ENCODE data around the gene TEAD1. TPM values are rescaled to one million over a fixed set of nuclear protein-coding genes. Genes with fewer than 3 reads are reported as not detected.

The TEAD1 gene
- total RNA-seq, 3 donors from 2014 or later: 0.79 to 1.4 (median 0.90) TPM

- no peak for DNase-seq
- ATAC-seq: no peak
- H3K4me1 Mint-ChIP-seq (ENCODE audit: low read depth): no peaks in the 10 kb centered on the region
- peaks cover 7% of the 10 kb centered on the region for H3K27me3 Mint-ChIP-seq (ENCODE audit: low read depth)
- H3K4me3 Mint-ChIP-seq: no peak overlapping the region
- H3K36me3 Mint-ChIP-seq (ENCODE audit: insufficient read depth): no peaks in the 10 kb centered on the region
- peaks cover under 1% of the 10 kb centered on the region for H3K9me3 Mint-ChIP-seq
These were observed 61.0 kb downstream of the TEAD1 start for GRCh38 chr11:12735262-12735661.

- no peaks in the 10 kb centered on the region for H3K4me1 Mint-ChIP-seq (ENCODE audit: low read depth)
- no peak for ATAC-seq
- peaks cover 4% of the 10 kb centered on the region for H3K9me3 Mint-ChIP-seq
- no peaks in the 10 kb centered on the region for H3K36me3 Mint-ChIP-seq (ENCODE audit: insufficient read depth)
- no peak overlapping the region for H3K4me3 Mint-ChIP-seq
- DNase-seq: no peak
- peaks cover 7% of the 10 kb centered on the region for H3K27me3 Mint-ChIP-seq (ENCODE audit: low read depth)
These were observed 62.8 kb downstream of the TEAD1 start for GRCh38 chr11:12737024-12737423.

- DNase-seq: no peak
- H3K4me3 Mint-ChIP-seq: no peak overlapping the region
- H3K4me1 Mint-ChIP-seq (ENCODE audit: low read depth): no peaks in the 10 kb centered on the region
- peaks cover 10% of the 10 kb centered on the region for H3K27me3 Mint-ChIP-seq (ENCODE audit: low read depth)
- no peak for ATAC-seq
- no peaks in the 10 kb centered on the region for H3K36me3 Mint-ChIP-seq (ENCODE audit: insufficient read depth)
- peaks cover 4% of the 10 kb centered on the region for H3K9me3 Mint-ChIP-seq
These were observed 67.5 kb downstream of the TEAD1 start for GRCh38 chr11:12741671-12742216.

- Mint-ChIP-seq H3K4me1 (ENCODE audit: low read depth) (no peaks in the 10 kb centered on the region), H3K4me3 (no peak overlapping the region), H3K27me3 (ENCODE audit: low read depth) (peaks cover 7% of the 10 kb centered on the region), H3K9me3 (peaks cover 4% of the 10 kb centered on the region), H3K36me3 (ENCODE audit: insufficient read depth) (no peaks in the 10 kb centered on the region)
- DNase-seq (no peak), ATAC-seq (no peak)
These were observed 69.7 kb downstream of the TEAD1 start for GRCh38 chr11:12743834-12744449.

- Mint-ChIP-seq H3K4me1 (ENCODE audit: low read depth) (no peaks in the 10 kb centered on the region), H3K36me3 (ENCODE audit: insufficient read depth) (no peaks in the 10 kb centered on the region), H3K9me3 (peaks cover 4% of the 10 kb centered on the region), H3K27me3 (ENCODE audit: low read depth) (peaks cover 3% of the 10 kb centered on the region), H3K4me3 (no peak overlapping the region)
- no peak for DNase-seq
- no peak for ATAC-seq
These were observed 70.7 kb downstream of the TEAD1 start for GRCh38 chr11:12744826-12745502.

- Mint-ChIP-seq H3K36me3 (ENCODE audit: insufficient read depth) (no peaks in the 10 kb centered on the region), H3K4me1 (ENCODE audit: low read depth) (no peaks in the 10 kb centered on the region), H3K4me3 (no peak overlapping the region), H3K9me3 (no peaks in the 10 kb centered on the region), H3K27me3 (ENCODE audit: low read depth) (peaks cover 6% of the 10 kb centered on the region)
- ATAC-seq: no peak
- no peak for DNase-seq
These were observed 71.6 kb downstream of the TEAD1 start for GRCh38 chr11:12745787-12746186.

- H3K27me3 Mint-ChIP-seq (ENCODE audit: low read depth): peaks cover 6% of the 10 kb centered on the region
- ATAC-seq: no peak
- H3K9me3 Mint-ChIP-seq: no peaks in the 10 kb centered on the region
These were observed 72.4 kb downstream of the TEAD1 start for GRCh38 chr11:12746593-12747097.

GRCh38 chr11:12748561-12748960 lies 74.3 kb downstream of the TEAD1 start:
- H3K4me1 Mint-ChIP-seq (ENCODE audit: low read depth): no peaks in the 10 kb centered on the region
- ATAC-seq (no peak), DNase-seq (no peak)
- no peak overlapping the region for H3K4me3 Mint-ChIP-seq
- no peaks in the 10 kb centered on the region for H3K9me3 Mint-ChIP-seq
- H3K36me3 Mint-ChIP-seq (ENCODE audit: insufficient read depth): no peaks in the 10 kb centered on the region
- H3K27me3 Mint-ChIP-seq (ENCODE audit: low read depth): peaks cover 3% of the 10 kb centered on the region

More at GRCh38 chr11:12746593-12747097, 72.4 kb downstream of the TEAD1 start:
- Mint-ChIP-seq H3K4me1 (ENCODE audit: low read depth) (no peaks in the 10 kb centered on the region), H3K36me3 (ENCODE audit: insufficient read depth) (no peaks in the 10 kb centered on the region), H3K4me3 (no peak overlapping the region)
- no peak for DNase-seq

- H3K4me3 Mint-ChIP-seq: no peak overlapping the region
- no peak for ATAC-seq
- H3K27me3 Mint-ChIP-seq (ENCODE audit: low read depth): peaks cover 3% of the 10 kb centered on the region
- H3K9me3 Mint-ChIP-seq: no peaks in the 10 kb centered on the region
- H3K36me3 Mint-ChIP-seq (ENCODE audit: insufficient read depth): no peaks in the 10 kb centered on the region
- no peak for DNase-seq
- H3K4me1 Mint-ChIP-seq (ENCODE audit: low read depth): no peaks in the 10 kb centered on the region
These were observed 75.2 kb downstream of the TEAD1 start for GRCh38 chr11:12749442-12749841.

- no peaks in the 10 kb centered on the region for H3K4me1 Mint-ChIP-seq (ENCODE audit: low read depth)
- ATAC-seq: no peak
These were observed 76.0 kb downstream of the TEAD1 start for GRCh38 chr11:12750181-12750580.

GRCh38 chr11:12752868-12753524 lies 78.8 kb downstream of the TEAD1 start:
- DNase-seq (no peak), ATAC-seq (no peak)
- H3K4me3 Mint-ChIP-seq: no peak overlapping the region
- H3K27me3 Mint-ChIP-seq (ENCODE audit: low read depth): peaks cover 3% of the 10 kb centered on the region
- H3K4me1 Mint-ChIP-seq (ENCODE audit: low read depth): no peaks in the 10 kb centered on the region
- H3K9me3 Mint-ChIP-seq: no peaks in the 10 kb centered on the region
- no peaks in the 10 kb centered on the region for H3K36me3 Mint-ChIP-seq (ENCODE audit: insufficient read depth)

More at GRCh38 chr11:12750181-12750580, 76.0 kb downstream of the TEAD1 start:
- H3K4me3 Mint-ChIP-seq: no peak overlapping the region
- DNase-seq: no peak
- H3K36me3 Mint-ChIP-seq (ENCODE audit: insufficient read depth): no peaks in the 10 kb centered on the region
- H3K27me3 Mint-ChIP-seq (ENCODE audit: low read depth): peaks cover 3% of the 10 kb centered on the region
- H3K9me3 Mint-ChIP-seq: no peaks in the 10 kb centered on the region

- H3K27me3 Mint-ChIP-seq (ENCODE audit: low read depth): peaks cover 3% of the 10 kb centered on the region
- ATAC-seq (no peak), DNase-seq (no peak)
- H3K4me1 Mint-ChIP-seq (ENCODE audit: low read depth): no peaks in the 10 kb centered on the region
- no peak overlapping the region for H3K4me3 Mint-ChIP-seq
- H3K9me3 Mint-ChIP-seq: no peaks in the 10 kb centered on the region
- no peaks in the 10 kb centered on the region for H3K36me3 Mint-ChIP-seq (ENCODE audit: insufficient read depth)
These were observed 79.8 kb downstream of the TEAD1 start for GRCh38 chr11:12754021-12754420.

- Mint-ChIP-seq H3K9me3 (no peaks in the 10 kb centered on the region), H3K27me3 (ENCODE audit: low read depth) (peaks cover 6% of the 10 kb centered on the region), H3K36me3 (ENCODE audit: insufficient read depth) (no peaks in the 10 kb centered on the region), H3K4me1 (ENCODE audit: low read depth) (no peaks in the 10 kb centered on the region), H3K4me3 (no peak overlapping the region)
- ATAC-seq (no peak), DNase-seq (no peak)
These were observed 80.5 kb downstream of the TEAD1 start for GRCh38 chr11:12754582-12755234.
